Myocyte (in vitro differentiated cells): ENCODE measurements around the gene DIAPH2. TPM values are rescaled to one million over a fixed set of nuclear protein-coding genes. Genes with fewer than 3 reads are reported as not detected.

ENCODE experiments used
- DNase-seq: peaks from one replicate; pipeline ENCODE4 v3.0.0-alpha.2; 2012; ENCODE audit warnings: low read depth
- total RNA-seq: library from RNA; depleted of rRNA; stranded (reverse); fragments of >200 nt; gene quantifications from 2 replicates; pipeline ENCODE4 v1.2.3, GENCODE V29; 2014

The DIAPH2 gene
- total RNA-seq, 1 donor from 2014 or later = 6.4 TPM

GRCh38 chrX:97636473-97637140 is 952.0 kb downstream of the DIAPH2 start:
- DNase-seq = no peak

GRCh38 chrX:97637289-97637688 is 952.6 kb downstream of the DIAPH2 start:
- no peak for DNase-seq

GRCh38 chrX:97638621-97639020 is 954.0 kb downstream of the DIAPH2 start:
- DNase-seq = no peak

DNA sequence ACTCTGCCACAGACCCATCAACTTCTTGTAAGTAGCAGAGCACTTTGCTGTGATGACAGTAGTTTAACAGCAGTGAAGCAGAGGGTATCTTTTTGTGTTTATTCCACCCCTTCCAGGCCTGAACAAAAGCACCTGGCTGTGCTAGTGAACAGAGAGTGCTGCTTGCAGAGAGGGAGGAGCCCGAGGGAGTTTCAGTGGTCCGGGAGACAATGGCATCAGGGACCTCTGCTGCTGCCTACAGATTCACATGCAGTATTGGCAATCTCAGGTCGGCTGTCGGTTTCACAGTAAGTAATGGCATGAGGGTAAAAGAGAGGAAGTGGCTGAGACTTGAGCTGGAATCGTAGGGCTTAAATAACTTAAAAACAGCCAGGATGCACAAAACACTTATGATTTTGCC is 954.9 kb downstream of the DIAPH2 start:
- DNase-seq = no peak

Other genes starting within 250 kb of the DIAPH2 start
- gene RPA4, start 199.1 kb downstream of the DIAPH2 start, total RNA-seq = not detected in 2 replicates